H9 (cell line): ENCODE measurements around the gene GGA1. TPM values are rescaled to one million over a fixed set of nuclear protein-coding genes. Genes with fewer than 3 reads are reported as not detected.
A peak's percentile ranks its signal among the peaks of the same experiment; 100 is the strongest.

Experiments
- DNase-seq: peaks from one replicate; pipeline ENCODE4 v3.0.0-alpha.2; 2017
- H2AFZ ChIP-seq: one replicate; pipeline ENCODE4 v1.6.1; 2013; ENCODE audit warnings: mild to moderate bottlenecking, low read length, control low read depth, moderate library complexity
- H2AK5ac ChIP-seq: 2 replicates; pipeline ENCODE4 v1.6.1; 2013; ENCODE audit warnings: low read length, control low read depth, mixed read lengths; ENCODE audit not compliant: insufficient read length
- H2BK120ac ChIP-seq: one replicate; pipeline ENCODE4 v1.6.1; 2013; ENCODE audit warnings: low read depth, mild to moderate bottlenecking, low read length, control low read depth, inconsistent platforms; ENCODE audit not compliant: poor library complexity, severe bottlenecking
- H2BK12ac ChIP-seq: 2 replicates; pipeline ENCODE4 v1.6.1; 2013; ENCODE audit warnings: low read length, control low read depth, mixed read lengths, low read depth; ENCODE audit not compliant: insufficient read length
- H2BK15ac ChIP-seq: 2 replicates; pipeline ENCODE4 v1.6.1; 2013; ENCODE audit warnings: low read depth, low read length, control low read depth
- H2BK20ac ChIP-seq: one replicate; pipeline ENCODE4 v1.6.1; 2013; ENCODE audit warnings: low read depth, mild to moderate bottlenecking, low read length, control low read depth, inconsistent platforms; ENCODE audit not compliant: poor library complexity, severe bottlenecking
- H2BK5ac ChIP-seq: 2 replicates; pipeline ENCODE4 v1.6.1; 2013; ENCODE audit warnings: low read length, control low read depth, mixed read lengths; ENCODE audit not compliant: insufficient read length
- H3K14ac ChIP-seq: 2 replicates; pipeline ENCODE4 v1.6.1; 2013; ENCODE audit warnings: low read length, control low read depth; ENCODE audit not compliant: insufficient read depth
- H3K18ac ChIP-seq: 2 replicates; pipeline ENCODE4 v1.6.1; 2013; ENCODE audit warnings: low read depth, mild to moderate bottlenecking, mixed read lengths, low read length, control low read depth; ENCODE audit not compliant: insufficient read length
- H3K23ac ChIP-seq: 2 replicates; pipeline ENCODE4 v1.6.1; 2013; ENCODE audit warnings: low read length, control low read depth, mixed read lengths, low read depth; ENCODE audit not compliant: insufficient read length
- H3K23me2 ChIP-seq: 2 replicates; pipeline ENCODE4 v1.6.1; 2013; ENCODE audit warnings: low read depth, mild to moderate bottlenecking, mixed read lengths, low read length, control low read depth; ENCODE audit not compliant: insufficient read length, poor library complexity, severe bottlenecking
- H3K27ac ChIP-seq: 2 replicates; pipeline ENCODE4 v1.5.1; 2013; ENCODE audit warnings: low read length, control low read depth, mixed read lengths, low read depth; ENCODE audit not compliant: insufficient read length
- H3K27me3 ChIP-seq: 2 replicates; pipeline ENCODE4 v1.6.1; 2013; ENCODE audit warnings: low read length, control low read depth, inconsistent platforms; ENCODE audit not compliant: insufficient read depth
- H3K4ac ChIP-seq: 2 replicates; pipeline ENCODE4 v1.6.1; 2013; ENCODE audit warnings: low read depth, mild to moderate bottlenecking, control low read depth, inconsistent platforms, low read length, moderate library complexity
- H3K4me1 ChIP-seq: 2 replicates; pipeline ENCODE4 v1.6.1; 2013; ENCODE audit warnings: low read length, control low read depth, inconsistent platforms; ENCODE audit not compliant: insufficient read depth
- H3K4me2 ChIP-seq: 2 replicates; pipeline ENCODE4 v1.6.1; 2013; ENCODE audit warnings: low read length, control low read depth, mixed read lengths; ENCODE audit not compliant: insufficient read length, insufficient read depth
- H3K56ac ChIP-seq: 2 replicates; pipeline ENCODE4 v1.6.1; 2013; ENCODE audit warnings: low read depth, mild to moderate bottlenecking, mixed read lengths, low read length, control low read depth; ENCODE audit not compliant: insufficient read length
- H3K79me1 ChIP-seq: 2 replicates; pipeline ENCODE4 v1.6.1; 2013; ENCODE audit warnings: low read depth, mild to moderate bottlenecking, moderate library complexity, low read length, control low read depth, inconsistent platforms; ENCODE audit not compliant: insufficient read depth, poor library complexity, severe bottlenecking
- H3K79me2 ChIP-seq: 2 replicates; pipeline ENCODE4 v1.6.1; 2013; ENCODE audit warnings: low read length, control low read depth, inconsistent platforms; ENCODE audit not compliant: insufficient read depth
- H3K9ac ChIP-seq: 2 replicates; pipeline ENCODE4 v1.6.1; 2013; ENCODE audit warnings: low read length, control low read depth, mixed read lengths; ENCODE audit not compliant: insufficient read length; ENCODE audit errors: extremely low read depth
- H3K9me3 ChIP-seq: one replicate; pipeline ENCODE4 v1.6.1; 2013; ENCODE audit warnings: low read depth, low read length, inconsistent platforms; ENCODE audit not compliant: control insufficient read depth
- H3T11ph ChIP-seq: one replicate; pipeline ENCODE4 v1.6.1; 2013; ENCODE audit warnings: mild to moderate bottlenecking, low read length, control low read depth, inconsistent platforms
- H4K20me1 ChIP-seq: one replicate; pipeline ENCODE4 v1.6.1; 2013; ENCODE audit not compliant: control insufficient read depth, insufficient read length, insufficient read depth
- H4K5ac ChIP-seq: 2 replicates; pipeline ENCODE4 v1.6.1; 2013; ENCODE audit warnings: low read depth, mild to moderate bottlenecking, mixed read lengths, low read length, control low read depth; ENCODE audit not compliant: insufficient read length
- H4K8ac ChIP-seq: replicated peaks from 2 replicates; pipeline ENCODE4 v1.6.1; 2013; ENCODE audit warnings: low read length, control low read depth, mixed read lengths, low read depth; ENCODE audit not compliant: insufficient read length
- H4K91ac ChIP-seq: 2 replicates; pipeline ENCODE4 v1.6.1; 2013; ENCODE audit warnings: low read depth, mild to moderate bottlenecking, moderate library complexity, mixed read lengths, low read length, control low read depth; ENCODE audit not compliant: insufficient read length
- H3K27ac Mint-ChIP-seq, 3 experiments: 2 replicates in 2 of 3; 3 replicates in 1 of 3; pipeline ENCODE4 v1.8.0; 2020 to 2021; ENCODE audit warnings: mixed read lengths in 3 of 3, mild to moderate bottlenecking in 1 of 3, moderate library complexity in 1 of 3
- H3K27me3 Mint-ChIP-seq: 2 replicates; pipeline ENCODE4 v1.8.0; 2021; ENCODE audit warnings: low read depth, mild to moderate bottlenecking, moderate library complexity, mixed read lengths
- H3K36me3 Mint-ChIP-seq, 3 experiments: 2 replicates in 2 of 3; 3 replicates in 1 of 3; pipeline ENCODE4 v1.8.0; 2020 to 2021; ENCODE audit warnings: low read depth in 3 of 3, mixed read lengths in 3 of 3; ENCODE audit not compliant: insufficient read depth in 1 of 3
- H3K4me1 Mint-ChIP-seq, 2 experiments: 2 replicates each; pipeline ENCODE4 v1.8.0; 2020; ENCODE audit warnings: mixed read lengths in 2 of 2
- H3K4me3 Mint-ChIP-seq, 2 experiments: 2 replicates in 1 of 2; 3 replicates in 1 of 2; pipeline ENCODE4 v1.8.0; 2020 to 2021; ENCODE audit warnings: mild to moderate bottlenecking in 2 of 2, mixed read lengths in 2 of 2, moderate library complexity in 1 of 2
- H3K9me3 Mint-ChIP-seq, 2 experiments: 2 replicates in 1 of 2; 3 replicates in 1 of 2; pipeline ENCODE4 v1.8.0; 2020; ENCODE audit warnings: mild to moderate bottlenecking in 2 of 2, mixed read lengths in 2 of 2, moderate library complexity in 1 of 2
- CTCF ChIP-seq: fragments of 200-600 bp; sonication (generic); conservative IDR thresholded peaks from 3 replicates; pipeline ENCODE4 v1.8.0; 2021; ENCODE audit warnings: antibody characterized with exemption, mild to moderate bottlenecking
- WGBS: extraction: QIAGEN DNeasy Blood & Tissue Kit; methylation state at CpG from one replicate; pipeline ENCODE4 v1.1.7; 2013; ENCODE audit warnings: missing lambda C conversion rate, low lambda C conversion rate, mixed read lengths; ENCODE audit not compliant: insufficient read length; ENCODE audit errors: extremely low coverage; 5-methylcytosine and 5-hydroxymethylcytosine counted together
- total RNA-seq: library from RNA; stranded (reverse); gene quantifications from 2 replicates; pipeline ENCODE4 v1.2.1, GENCODE V29; 2021

GGA1 gene
- total RNA-seq, 1 experiment from 2014 or later, result 61.7 TPM

GRCh38 chr22:37575490-37576003 lies 33.1 kb upstream of the GGA1 start:
- Histone ChIP-seq H3K27ac (no peak overlapping the region), H3K4me1 (no peaks in the 10 kb centered on the region), H3T11ph (no peak overlapping the region), H3K27me3 (no peaks in the 10 kb centered on the region), H3K23ac (no peak overlapping the region), H2AK5ac (no peak overlapping the region), H2BK20ac (no peak overlapping the region), H3K4ac (no peak overlapping the region), H2BK12ac (no peak overlapping the region), H3K14ac (no peak overlapping the region), H2BK15ac (no peak overlapping the region), H4K91ac (no peak overlapping the region), H3K23me2 (no peaks in the 10 kb centered on the region), H3K79me2 (no peaks in the 10 kb centered on the region), H4K8ac (no peak overlapping the region), H2BK120ac (no peak overlapping the region), H4K20me1 (no peaks in the 10 kb centered on the region), H2BK5ac (no peak overlapping the region), H2AFZ (no peak overlapping the region), H3K4me2 (no peak overlapping the region), H3K79me1 (no peaks in the 10 kb centered on the region), H3K18ac (no peak overlapping the region), H3K56ac (no peak overlapping the region), H4K5ac (no peak overlapping the region), H3K9ac (no peak overlapping the region), H3K9me3 (no peaks in the 10 kb centered on the region)
- Mint-ChIP-seq H3K36me3 (no peaks in the 10 kb centered on the region), H3K4me3 (no peak overlapping the region), H3K4me1 (peaks cover 3 to 6% of the 10 kb centered on the region in 2 experiments), H3K27ac (no peak overlapping the region; a peak in 1 of 7 replicates), H3K9me3 (no peaks in the 10 kb centered on the region; a peak in 1 of 5 replicates), H3K27me3 (peaks cover 12% of the 10 kb centered on the region)
- no peak for TF ChIP-seq CTCF
- no CpG with 5 or more reads among the region's 10 CpGs for WGBS
- DNase-seq, result peak; percentile 20
